NCI-H82 treated with DMSO at 0.1 percent for 48 hours (cell line): Measurements from ENCODE around the gene SLC4A7.

ENCODE experiments used
- DNase-seq: peaks from one replicate; lab custom pipeline; 2025; ENCODE audit not compliant: unreplicated experiment; lab: John Stamatoyannopoulos, UW

Gene SLC4A7

DNA sequence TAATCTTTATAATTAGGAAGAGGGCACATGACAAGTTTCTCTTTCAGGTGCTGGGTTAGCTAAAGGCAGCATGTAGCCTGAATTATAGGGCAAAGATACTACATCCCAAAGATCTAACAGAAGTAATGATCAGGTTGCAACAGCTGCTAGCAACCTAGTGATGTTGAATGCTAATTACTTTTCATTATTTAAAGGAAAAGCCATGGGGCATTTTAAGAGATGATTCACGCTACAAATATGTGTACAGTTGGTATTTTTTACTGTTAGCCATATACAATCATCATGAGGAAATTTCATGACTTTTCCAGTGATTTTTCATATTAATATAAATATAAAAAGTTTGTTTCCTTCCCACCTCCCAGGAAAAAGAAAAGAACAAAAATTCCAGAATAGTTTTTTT, 158.0 kb downstream of the SLC4A7 start:
- DNase-seq, result no peak

DNA sequence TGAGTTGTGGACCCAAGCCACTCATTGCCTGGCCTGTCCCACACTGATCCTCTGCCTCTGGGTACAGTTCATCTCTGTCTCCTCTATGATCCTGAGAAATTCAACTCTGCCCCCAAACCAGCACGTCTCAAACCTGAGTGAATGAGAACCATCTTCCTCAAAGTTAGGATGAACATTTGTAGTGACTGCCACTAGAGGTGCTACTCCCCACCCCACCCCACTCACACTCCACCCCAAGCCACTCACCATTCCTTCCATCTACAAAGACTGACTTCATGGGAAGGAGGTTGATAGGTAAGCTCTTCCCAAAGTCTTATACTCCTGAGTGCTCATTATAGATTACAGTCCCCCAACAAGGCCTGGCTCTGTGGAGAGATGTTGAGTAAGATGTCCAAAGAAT, 158.8 kb downstream of the SLC4A7 start:
- no peak for DNase-seq

DNA sequence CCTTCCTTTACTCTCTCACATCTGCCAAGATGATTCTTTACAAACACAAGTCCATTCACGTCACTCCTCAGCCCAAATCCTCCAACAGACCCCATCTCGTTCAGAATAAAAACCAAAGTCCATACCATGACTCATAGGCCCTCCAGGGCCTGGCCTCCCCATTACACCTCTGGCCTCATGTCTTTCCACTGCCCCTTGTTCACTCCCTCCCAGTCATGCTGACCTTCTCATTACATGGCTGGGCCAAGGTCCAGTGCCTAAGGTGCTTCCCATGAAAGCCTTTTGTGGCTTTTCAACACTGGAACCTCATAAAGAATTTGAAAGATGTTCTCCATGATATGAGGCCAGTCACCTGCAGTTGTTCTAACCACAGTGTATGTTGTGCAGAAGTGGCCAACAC, 159.5 kb downstream of the SLC4A7 start:
- DNase-seq, result no peak

DNA sequence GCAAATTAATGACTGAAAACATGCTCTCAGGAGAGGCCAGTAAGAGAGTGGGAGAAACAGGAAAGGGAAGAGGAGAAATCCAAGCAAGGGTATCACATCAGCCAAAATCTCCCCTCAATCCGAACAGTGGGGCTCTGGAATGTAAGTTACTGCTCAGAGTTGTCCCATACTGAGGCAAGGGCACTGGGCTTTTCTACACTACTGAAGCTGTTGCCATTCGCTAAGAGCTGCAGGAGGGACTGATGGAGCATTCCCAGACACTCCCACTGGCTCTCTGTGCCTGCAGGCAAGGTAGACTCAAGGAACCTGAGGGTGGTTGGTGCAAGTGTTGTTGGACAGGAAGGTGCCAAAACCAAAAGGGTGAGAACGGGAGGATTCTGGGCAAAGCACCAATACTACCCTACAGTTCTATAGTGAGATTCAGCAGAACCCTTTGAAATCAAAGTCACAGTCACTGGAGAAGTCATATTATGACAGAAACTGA, 161.1 kb downstream of the SLC4A7 start:
- no peak for DNase-seq
